Panc1 (cell line): ENCODE results near the gene MIPEP.
"Not testable (repeated sequence)": the region's sequence is repeated elsewhere in the genome, so short reads cannot be mapped to it uniquely, and the experiment has no call there.

ENCODE experiments used
- CTCF ChIP-seq: fragments of 450-650 bp; IDR thresholded peaks from 2 replicates; pipeline ENCODE4 v1.5.1; 2017; ENCODE audit warnings: mild to moderate bottlenecking
- POLR2AphosphoS5 ChIP-seq: IDR thresholded peaks from 2 replicates; pipeline ENCODE4 v1.6.1; 2012; ENCODE audit warnings: mild to moderate bottlenecking, low read depth, low read length, moderate library complexity
- REST ChIP-seq, 2 experiments: IDR thresholded peaks; 2 replicates each; pipeline ENCODE4 v1.6.1; 2011 to 2012; ENCODE audit warnings: low read depth in 2 of 2, control low read depth in 1 of 2, low read length in 1 of 2, mild to moderate bottlenecking in 1 of 2, moderate library complexity in 1 of 2; ENCODE audit not compliant: insufficient read depth in 1 of 2
- SIN3A ChIP-seq: IDR thresholded peaks from 2 replicates; pipeline ENCODE4 v1.6.1; 2012; ENCODE audit warnings: low read depth, mild to moderate bottlenecking, low read length, moderate library complexity, borderline replicate concordance; ENCODE audit not compliant: insufficient read depth

GRCh38 chr13:23884361-23884760 is 4.8 kb downstream of the MIPEP start:
- not testable (repeated sequence) for TF ChIP-seq CTCF; POLR2AphosphoS5; SIN3A; REST (IDR thresholded peaks at IDR 0.05; ENCODE audit: insufficient read depth in 1 of 2, low read depth in 2 of 2, low read length in 1 of 2)
